8988T (cell line): ENCODE data around the gene RSPO3.

Experiments used
- DNase-seq: peaks from one replicate; pipeline ENCODE4 v3.0.0; 2011

The RSPO3 gene

DNA sequence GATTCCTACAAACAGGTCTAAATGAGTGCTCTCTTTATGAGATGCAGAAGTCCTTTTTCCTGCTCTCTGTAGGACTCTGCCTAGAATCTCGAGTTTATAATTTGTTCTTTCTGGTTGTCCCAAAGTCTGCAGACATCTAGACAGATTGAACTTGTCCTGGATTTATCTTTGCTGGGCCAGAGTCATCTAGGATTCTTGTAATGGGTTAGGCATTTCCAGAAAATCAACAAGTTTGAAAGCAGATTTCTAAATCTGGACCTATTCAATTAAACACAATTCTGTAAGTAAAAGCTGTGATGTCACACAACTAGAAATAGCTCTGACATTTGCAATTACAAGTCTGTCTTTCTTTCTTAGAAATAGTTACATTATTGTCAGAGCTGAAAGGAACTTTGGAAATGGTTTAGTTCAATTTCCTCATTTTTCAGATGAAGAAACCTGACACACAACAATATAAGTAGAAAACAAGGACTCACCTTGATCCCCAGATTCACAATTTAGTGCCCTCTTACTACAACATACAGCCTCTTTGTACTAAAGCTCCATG, 4.2 kb upstream of the RSPO3 start:
- no peak for DNase-seq

GRCh38 chr6:127115084-127115655, 3.3 kb upstream of the RSPO3 start:
- no peak for DNase-seq

DNA sequence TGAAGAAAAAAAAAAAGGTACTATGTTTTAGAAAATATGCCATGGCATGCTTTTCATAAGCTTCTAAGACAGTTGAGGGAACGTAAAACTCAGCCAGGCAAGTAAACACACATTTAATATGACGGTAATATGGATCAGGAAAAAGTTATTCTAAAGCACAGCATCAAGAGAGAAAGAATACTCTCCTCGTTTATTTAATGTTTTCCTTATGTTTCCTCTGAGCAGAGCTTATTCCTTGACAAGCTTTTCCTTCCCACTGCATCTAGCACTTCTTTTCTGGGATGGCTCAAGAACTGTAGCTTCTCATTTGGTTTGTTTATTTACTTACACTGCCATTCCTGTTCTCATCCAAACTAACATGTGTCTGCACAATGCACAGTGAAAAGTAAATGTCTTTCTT, 2.7 kb upstream of the RSPO3 start:
- DNase-seq, result no peak

DNA sequence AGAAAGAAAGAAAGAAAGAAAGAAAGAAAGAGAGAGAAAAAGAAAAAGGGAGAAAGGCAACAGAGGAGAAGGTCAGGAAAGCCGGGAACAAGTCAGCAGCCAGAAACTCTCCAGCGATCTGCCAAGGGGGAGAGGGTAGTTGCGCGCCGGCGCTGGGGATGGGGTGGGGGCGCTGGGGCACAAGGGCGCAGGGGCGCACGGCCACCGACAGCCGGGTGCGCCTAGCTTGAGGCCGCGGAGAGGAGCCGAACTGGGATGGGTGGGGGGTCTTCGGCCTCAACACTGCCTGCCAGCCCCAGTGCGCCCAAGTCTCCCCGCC, 533 bp upstream of the RSPO3 start:
- DNase-seq, result no peak

GRCh38 chr6:127119102-127120022, 891 bp downstream of the RSPO3 start:
- DNase-seq, result no peak

DNA sequence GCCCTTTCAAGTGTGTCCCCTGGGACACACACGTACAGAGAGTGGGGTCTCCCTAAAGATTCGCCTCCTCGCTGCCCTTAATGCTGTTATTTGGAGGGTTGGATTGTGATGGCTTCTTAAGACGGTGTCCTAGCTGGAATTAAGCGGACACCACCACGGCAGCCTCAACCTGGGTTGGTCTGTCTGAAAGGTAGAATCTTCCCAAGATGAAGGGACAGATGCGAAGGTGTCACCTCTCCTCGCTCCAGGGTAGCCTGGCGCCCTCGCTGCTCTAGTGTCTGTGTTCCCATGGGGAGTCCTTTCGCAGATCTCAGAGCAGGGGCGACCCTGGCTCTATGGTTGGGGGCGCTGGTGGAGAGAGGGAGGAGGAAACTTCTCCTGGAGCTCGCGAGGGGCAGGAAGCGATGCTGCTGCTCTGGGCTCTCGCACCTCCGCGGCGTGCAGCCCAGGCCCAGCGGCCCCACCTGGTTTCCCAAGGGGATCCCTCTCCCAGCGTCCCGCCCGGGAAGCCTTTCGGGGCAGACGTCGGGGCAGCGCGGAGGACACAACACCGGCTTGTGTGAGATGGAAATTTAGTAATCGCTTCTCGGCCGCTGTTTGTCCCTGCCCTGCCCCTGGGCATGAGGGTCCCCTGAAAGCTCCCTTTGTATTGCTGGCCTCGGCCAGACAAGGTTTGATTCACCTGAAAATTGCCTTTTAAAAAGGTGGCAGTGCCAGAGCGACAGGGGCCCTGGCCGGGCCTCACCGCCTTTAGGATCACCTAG, 1.7 kb downstream of the RSPO3 start:
- peak; percentile 15 for DNase-seq

DNA sequence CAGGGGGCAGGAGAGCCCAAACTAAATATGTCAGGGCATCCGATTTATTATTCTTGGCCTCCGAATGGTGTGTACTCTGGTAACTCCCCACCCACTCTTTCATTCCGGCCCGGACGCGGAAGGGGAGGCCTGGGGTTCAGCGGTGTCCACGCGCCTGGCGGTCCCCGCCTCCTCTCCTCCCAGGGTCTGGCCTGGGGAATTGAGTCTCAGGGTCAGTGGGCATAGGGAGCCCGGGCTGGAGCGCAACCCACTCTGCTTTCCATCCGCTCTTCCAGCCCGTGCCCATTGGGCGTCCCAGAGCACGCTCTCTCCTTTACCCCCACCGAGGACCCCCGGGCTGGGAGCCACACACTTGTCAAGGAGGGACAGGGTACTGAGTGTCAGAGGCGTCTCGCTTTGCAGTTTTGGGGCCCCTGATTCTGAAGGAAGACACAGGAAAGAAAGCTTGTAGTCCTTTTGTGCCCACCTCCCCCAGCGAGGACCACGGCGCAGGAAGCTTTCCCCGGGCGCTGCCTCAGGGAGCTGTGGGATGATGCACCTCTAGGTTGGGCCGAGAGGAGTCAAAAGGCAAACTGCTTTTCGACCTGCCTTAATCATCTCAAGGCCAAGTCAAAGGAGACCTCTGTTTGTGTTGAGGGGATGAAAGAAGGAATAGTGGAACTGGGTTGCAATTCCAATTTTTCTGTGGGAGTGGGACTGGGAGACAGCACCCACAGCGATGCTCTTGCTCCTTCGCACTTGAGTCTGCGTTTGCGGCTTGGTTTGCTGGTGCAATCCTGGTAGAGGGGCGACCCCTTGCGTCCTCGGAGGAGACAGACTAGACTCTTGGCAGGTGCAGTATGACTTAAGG, 2.5 kb downstream of the RSPO3 start:
- peak; percentile 94 for DNase-seq

- DNase-seq, result no peak
Observed at GRCh38 chr6:127121637-127121960, 3.1 kb downstream of the RSPO3 start.

GRCh38 chr6:127124172-127124571, 5.7 kb downstream of the RSPO3 start:
- DNase-seq, result no peak

GRCh38 chr6:127124680-127125079, 6.2 kb downstream of the RSPO3 start:
- no peak for DNase-seq

DNA sequence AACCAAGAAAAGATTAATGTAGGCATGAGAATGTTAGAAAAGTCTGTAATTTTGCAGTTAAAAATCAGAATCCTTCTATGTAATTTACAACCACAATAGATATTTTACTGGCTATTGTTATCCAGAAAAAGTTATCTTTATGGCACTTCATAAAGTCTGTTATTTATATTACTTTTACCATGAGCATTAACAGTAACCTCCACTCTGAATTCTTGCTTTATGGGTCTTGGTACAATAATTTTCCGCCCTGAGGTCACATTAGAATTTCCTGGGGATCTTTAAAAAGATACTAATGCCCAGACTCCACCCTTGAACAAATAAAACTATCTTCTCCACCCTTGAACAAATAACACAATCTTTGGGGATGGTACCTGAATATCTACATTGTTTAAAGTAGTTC, 9.6 kb downstream of the RSPO3 start:
- no peak for DNase-seq

GRCh38 chr6:127129251-127129650, 10.8 kb downstream of the RSPO3 start:
- DNase-seq, result no peak

- DNase-seq, result no peak
Observed at GRCh38 chr6:127131275-127131674, 12.8 kb downstream of the RSPO3 start.

DNA sequence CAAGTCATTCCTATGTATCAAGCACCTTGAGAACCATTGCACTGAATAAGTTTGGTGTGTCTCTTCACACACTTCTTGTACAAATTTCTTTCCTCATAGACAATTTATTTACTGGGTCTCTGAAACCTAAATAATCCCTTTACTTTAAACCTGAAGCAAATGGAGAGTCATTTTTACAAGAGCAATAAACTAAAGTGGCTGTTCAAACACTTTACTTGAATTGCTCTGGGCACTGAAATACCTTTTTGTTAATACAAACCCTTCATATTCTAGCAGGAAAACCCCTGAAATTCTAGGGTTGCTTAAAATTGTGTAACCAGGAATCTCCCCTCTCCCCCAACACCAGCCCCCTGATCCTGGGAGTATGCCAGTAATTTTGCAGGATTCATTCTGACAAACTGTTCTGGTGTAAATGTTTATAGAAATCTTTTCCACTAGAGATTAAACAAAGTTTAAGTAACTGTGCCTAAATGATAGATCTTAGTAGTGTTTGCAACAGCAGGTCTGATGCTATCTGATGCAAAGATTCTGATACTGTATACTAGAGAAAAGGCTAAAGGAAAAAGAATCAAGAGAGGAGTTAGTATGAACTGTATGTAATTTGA, 13.4 kb downstream of the RSPO3 start:
- DNase-seq, result no peak

GRCh38 chr6:127134136-127134535, 15.7 kb downstream of the RSPO3 start:
- DNase-seq, result no peak

DNA sequence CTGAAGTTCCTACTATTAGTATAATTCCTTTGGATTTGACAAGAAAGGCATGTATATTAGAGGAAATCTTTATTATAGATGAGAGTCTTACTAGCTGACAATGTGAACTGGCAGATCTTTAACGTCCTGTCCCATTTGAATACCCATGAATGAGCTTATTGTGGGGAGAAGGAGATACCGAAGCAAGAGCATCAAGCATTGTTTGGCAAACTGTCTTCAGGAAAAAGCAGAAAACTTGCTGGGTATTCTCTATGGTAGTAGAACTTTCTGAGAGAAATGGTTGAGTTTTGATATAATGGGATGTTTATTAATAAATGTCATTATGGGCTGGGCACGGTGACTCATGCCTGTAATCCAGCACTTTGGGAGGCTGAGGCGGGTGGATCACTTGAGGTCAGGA, 18.3 kb downstream of the RSPO3 start:
- DNase-seq, result no peak

DNA sequence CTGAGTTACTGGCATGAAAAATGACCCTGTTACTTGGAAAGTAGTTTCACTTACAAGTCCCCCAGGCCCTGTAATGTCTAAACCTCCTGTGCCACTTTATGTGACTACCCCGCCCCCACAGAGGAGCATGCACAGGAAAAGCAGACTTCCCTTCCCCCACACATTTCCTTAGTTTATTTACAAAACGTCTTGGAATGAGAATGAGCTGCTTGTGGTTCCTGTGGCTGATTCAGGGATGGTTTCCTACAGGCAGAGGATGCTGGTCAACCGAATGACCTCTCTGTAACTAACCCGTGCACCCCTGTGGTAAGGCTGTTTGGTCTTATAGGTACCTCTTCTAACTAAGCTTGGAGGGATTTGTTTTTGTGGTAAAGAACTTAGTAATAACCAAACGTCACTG, 28.5 kb downstream of the RSPO3 start:
- DNase-seq, result no peak

DNA sequence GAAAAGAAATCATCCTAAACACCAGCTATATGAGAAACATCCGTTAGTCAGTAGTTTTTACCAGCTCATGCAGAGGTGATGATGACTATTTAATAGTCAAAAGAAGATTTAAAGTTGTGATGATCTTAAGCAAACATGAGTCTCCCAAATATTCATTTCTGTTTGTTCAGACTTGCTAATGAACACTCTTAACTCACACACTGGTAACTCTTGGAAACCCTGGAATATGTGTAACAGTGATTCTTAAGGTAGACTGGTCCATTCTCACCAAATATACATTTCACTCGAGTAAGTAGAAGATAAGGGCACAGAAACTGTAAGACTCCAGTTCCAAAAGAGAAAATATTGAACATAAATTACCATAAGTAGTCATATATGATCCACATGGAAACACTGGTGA, 29.1 kb downstream of the RSPO3 start:
- no peak for DNase-seq

GRCh38 chr6:127148511-127148910, 30.0 kb downstream of the RSPO3 start:
- DNase-seq, result no peak

- DNase-seq, result no peak
Observed at GRCh38 chr6:127154509-127154908, 36.0 kb downstream of the RSPO3 start.

GRCh38 chr6:127160484-127160883, 42.0 kb downstream of the RSPO3 start:
- no peak for DNase-seq

DNA sequence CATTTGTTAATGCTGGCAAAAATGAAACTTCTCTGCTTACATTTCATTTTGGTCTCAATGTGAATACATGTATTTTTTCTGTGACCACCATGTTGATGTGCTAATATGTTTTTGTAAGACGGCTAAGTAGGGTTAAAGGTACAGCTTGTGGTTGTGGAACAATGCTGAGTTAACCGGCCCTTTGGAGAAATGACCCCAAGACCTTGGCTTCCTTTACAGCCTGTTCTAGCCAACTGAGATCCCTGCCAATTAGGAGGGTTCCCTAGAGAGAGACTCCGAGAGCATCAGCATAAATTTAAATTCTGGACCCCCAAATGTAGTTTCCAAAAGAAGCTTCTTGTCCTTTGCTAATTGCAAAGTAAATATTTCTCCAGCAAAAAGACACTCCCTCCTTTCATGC, 44.4 kb downstream of the RSPO3 start:
- no peak for DNase-seq

GRCh38 chr6:127164036-127164435, 45.6 kb downstream of the RSPO3 start:
- DNase-seq, result no peak
